H1 (cell line): ENCODE measurements around the gene IVNS1ABP.
"Not testable (repeated sequence)": the region's sequence is repeated elsewhere in the genome, so short reads cannot be mapped to it uniquely, and the experiment has no call there.

ENCODE experiments used
- EP300 ChIP-seq, 2 experiments: IDR thresholded peaks; 1 replicate in 1 of 2; 2 replicates in 1 of 2; pipeline ENCODE4 v1.6.1; 2011 to 2012; ENCODE audit warnings: low read depth in 2 of 2, low read length in 2 of 2, mild to moderate bottlenecking in 2 of 2, borderline replicate concordance in 1 of 2, inconsistent platforms in 1 of 2, moderate library complexity in 1 of 2
- GABPA ChIP-seq: IDR thresholded peaks from 2 replicates; pipeline ENCODE4 v1.6.1; 2011; ENCODE audit warnings: mild to moderate bottlenecking, low read length, moderate library complexity, borderline replicate concordance; ENCODE audit not compliant: insufficient read depth
- NRF1 ChIP-seq: IDR thresholded peaks from 2 replicates; pipeline ENCODE4 v1.6.1; 2011; ENCODE audit warnings: mild to moderate bottlenecking, low read depth, low read length, improper control_type of control experiment
- POLR2A ChIP-seq, 2 experiments: IDR thresholded peaks; 1 replicate in 1 of 2; 2 replicates in 1 of 2; pipeline ENCODE4 v1.6.1; 2011; ENCODE audit warnings: low read depth in 2 of 2, low read length in 2 of 2, mild to moderate bottlenecking in 2 of 2; ENCODE audit errors: control extremely low read depth in 1 of 2
- POLR2AphosphoS5 ChIP-seq: IDR thresholded peaks from 2 replicates; pipeline ENCODE4 v1.6.1; 2011; ENCODE audit warnings: low read depth, low read length
- SP1 ChIP-seq: IDR thresholded peaks from 2 replicates; pipeline ENCODE4 v1.6.1; 2011; ENCODE audit warnings: low read depth, low read length
- TF ChIP-seq, protein P1 (sequence below), 3 experiments: IDR thresholded peaks; 1 replicate in 2 of 3; 2 replicates in 1 of 3; pipeline versions ENCODE4 v1.5.1 to v1.6.1; 2011; ENCODE audit warnings: low read length in 3 of 3, mild to moderate bottlenecking in 3 of 3, inconsistent platforms in 2 of 3, low read depth in 1 of 3, moderate library complexity in 1 of 3; ENCODE audit not compliant: insufficient read depth in 1 of 3; ENCODE audit errors: control extremely low read depth in 1 of 3
- TF ChIP-seq, protein P2 (sequence below): IDR thresholded peaks from 2 replicates; pipeline ENCODE4 v1.6.1; 2012; ENCODE audit warnings: low read length, inconsistent platforms

DNA sequence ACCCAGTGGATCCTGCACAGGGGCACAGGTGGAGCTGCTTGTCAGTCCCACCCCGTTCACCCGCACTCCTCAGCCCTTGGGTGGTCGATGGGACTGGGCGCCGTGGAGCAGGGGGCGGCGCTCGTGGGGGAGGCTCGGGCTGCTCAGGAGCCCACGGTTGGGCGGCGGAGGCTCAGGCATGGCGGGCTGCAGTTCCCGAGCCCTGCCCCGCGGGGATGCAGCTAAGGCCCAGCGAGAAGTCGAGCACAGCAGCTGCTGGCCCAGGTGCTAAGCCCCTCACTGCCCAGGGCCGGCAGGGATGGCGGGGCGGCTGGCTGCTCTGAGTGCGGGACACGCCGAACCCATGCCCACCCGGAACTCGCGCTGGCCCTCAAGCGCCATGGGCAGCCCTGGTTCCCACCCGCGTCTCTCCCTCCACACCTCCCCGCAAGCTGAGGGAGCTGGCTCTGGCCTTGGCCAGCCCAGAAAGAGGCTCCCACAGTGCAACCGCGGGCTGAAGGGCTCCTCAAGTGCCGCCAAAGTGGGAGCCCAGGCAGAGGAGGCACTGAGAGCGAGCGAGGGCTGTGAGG is 4.7 kb upstream of the IVNS1ABP start:
- not testable (repeated sequence) for TF ChIP-seq POLR2AphosphoS5; NRF1; SP1; GABPA; POLR2A (IDR thresholded peaks at IDR 0.05; ENCODE audit: control extremely low read depth in 1 of 2, low read depth in 2 of 2, low read length in 2 of 2); EP300 (IDR thresholded peaks at IDR 0.05; ENCODE audit: borderline replicate concordance in 1 of 2, low read depth in 2 of 2, low read length in 2 of 2)
- TF ChIP-seq, protein P1, sequence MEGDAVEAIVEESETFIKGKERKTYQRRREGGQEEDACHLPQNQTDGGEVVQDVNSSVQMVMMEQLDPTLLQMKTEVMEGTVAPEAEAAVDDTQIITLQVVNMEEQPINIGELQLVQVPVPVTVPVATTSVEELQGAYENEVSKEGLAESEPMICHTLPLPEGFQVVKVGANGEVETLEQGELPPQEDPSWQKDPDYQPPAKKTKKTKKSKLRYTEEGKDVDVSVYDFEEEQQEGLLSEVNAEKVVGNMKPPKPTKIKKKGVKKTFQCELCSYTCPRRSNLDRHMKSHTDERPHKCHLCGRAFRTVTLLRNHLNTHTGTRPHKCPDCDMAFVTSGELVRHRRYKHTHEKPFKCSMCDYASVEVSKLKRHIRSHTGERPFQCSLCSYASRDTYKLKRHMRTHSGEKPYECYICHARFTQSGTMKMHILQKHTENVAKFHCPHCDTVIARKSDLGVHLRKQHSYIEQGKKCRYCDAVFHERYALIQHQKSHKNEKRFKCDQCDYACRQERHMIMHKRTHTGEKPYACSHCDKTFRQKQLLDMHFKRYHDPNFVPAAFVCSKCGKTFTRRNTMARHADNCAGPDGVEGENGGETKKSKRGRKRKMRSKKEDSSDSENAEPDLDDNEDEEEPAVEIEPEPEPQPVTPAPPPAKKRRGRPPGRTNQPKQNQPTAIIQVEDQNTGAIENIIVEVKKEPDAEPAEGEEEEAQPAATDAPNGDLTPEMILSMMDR (IDR thresholded peaks at IDR 0.05; ENCODE audit: control extremely low read depth in 1 of 3, insufficient read depth in 1 of 3, low read depth in 1 of 3, low read length in 3 of 3) = not testable (repeated sequence)
- TF ChIP-seq, protein P2, sequence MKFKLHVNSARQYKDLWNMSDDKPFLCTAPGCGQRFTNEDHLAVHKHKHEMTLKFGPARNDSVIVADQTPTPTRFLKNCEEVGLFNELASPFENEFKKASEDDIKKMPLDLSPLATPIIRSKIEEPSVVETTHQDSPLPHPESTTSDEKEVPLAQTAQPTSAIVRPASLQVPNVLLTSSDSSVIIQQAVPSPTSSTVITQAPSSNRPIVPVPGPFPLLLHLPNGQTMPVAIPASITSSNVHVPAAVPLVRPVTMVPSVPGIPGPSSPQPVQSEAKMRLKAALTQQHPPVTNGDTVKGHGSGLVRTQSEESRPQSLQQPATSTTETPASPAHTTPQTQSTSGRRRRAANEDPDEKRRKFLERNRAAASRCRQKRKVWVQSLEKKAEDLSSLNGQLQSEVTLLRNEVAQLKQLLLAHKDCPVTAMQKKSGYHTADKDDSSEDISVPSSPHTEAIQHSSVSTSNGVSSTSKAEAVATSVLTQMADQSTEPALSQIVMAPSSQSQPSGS = not testable (repeated sequence)
